AG09309 (cell line): ENCODE results near the gene SGPL1.

Source experiments
- DNase-seq: peaks from one replicate; pipeline ENCODE4 v3.0.0-alpha.2; 2010; ENCODE audit warnings: low read depth
- H3K4me3 ChIP-seq: 2 replicates; pipeline ENCODE4 v1.5.1; 2011; ENCODE audit warnings: mild to moderate bottlenecking, low read depth, low read length, moderate library complexity; ENCODE audit not compliant: control insufficient read depth
- CTCF ChIP-seq: IDR thresholded peaks from 2 replicates; pipeline ENCODE4 v1.5.1; 2011; ENCODE audit warnings: mild to moderate bottlenecking, low read depth, low read length, inconsistent platforms; ENCODE audit not compliant: insufficient read depth, control insufficient read depth; ENCODE audit errors: missing control alignments

SGPL1 gene

GRCh38 chr10:70832852-70833528 is 17.2 kb downstream of the SGPL1 start:
- DNase-seq = peak; percentile 79
- H3K4me3 ChIP-seq = no peak overlapping the region
- no peak for TF ChIP-seq CTCF

GRCh38 chr10:70833601-70834000 is 17.9 kb downstream of the SGPL1 start:
- no peak for TF ChIP-seq CTCF
- no peak overlapping the region for H3K4me3 ChIP-seq
- no peak for DNase-seq

GRCh38 chr10:70834021-70834420 is 18.3 kb downstream of the SGPL1 start:
- H3K4me3 ChIP-seq = no peak overlapping the region
- TF ChIP-seq CTCF = no peak
- no peak for DNase-seq

GRCh38 chr10:70834441-70835151 is 18.8 kb downstream of the SGPL1 start:
- TF ChIP-seq CTCF = no peak
- DNase-seq = no peak
- H3K4me3 ChIP-seq = no peak overlapping the region

- TF ChIP-seq CTCF = no peak
- H3K4me3 ChIP-seq = no peak overlapping the region
- DNase-seq = no peak
These were observed 20.6 kb downstream of the SGPL1 start for GRCh38 chr10:70836319-70836718.

GRCh38 chr10:70837660-70838059 is 21.9 kb downstream of the SGPL1 start:
- H3K4me3 ChIP-seq = no peak overlapping the region
- DNase-seq = no peak
- no peak for TF ChIP-seq CTCF
